ENCODE results near the gene PHF5A.

DNA sequence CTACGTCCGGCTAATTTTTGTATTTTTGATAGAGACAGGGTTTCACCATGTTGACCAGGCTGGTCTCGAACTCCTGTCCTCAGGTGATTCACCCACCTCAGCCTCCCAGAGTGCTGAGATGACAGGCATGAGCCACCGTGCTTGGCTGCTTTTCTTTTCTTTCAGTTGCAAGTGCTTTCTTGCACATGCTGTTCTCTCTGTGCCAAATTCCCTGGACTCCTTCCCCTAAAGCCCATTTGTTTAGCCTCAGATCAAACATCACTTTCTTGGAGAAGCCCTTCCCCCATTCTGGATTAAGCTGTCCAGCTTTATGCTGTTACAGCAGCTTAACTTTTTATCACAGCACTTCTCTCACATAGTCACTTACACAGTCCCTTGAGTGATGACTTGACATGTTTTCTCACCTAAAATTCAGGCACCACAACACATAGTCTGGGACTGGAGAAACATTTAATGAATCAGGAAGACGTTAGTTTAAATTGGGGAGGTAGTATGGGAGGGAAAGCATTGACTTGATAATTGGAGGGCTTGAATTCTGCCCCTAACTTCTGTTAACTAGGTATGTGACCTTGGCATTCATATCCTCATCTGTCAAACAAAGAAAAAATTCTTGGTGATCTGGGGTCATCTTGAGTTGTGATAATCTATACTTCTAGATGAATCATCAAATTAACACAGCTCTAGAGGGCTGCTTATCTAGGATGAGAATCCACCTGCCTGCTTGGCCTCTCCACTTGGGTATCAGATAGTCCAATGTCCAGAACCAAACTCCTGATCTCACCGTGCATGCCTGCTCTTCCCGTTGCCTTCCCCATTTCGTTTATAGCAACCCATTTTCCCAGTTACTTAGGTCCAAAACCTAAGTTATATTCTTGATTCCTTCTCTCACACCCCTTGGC is 18.8 kb upstream of the PHF5A start:
- TF ChIP-seq, protein P1, sequence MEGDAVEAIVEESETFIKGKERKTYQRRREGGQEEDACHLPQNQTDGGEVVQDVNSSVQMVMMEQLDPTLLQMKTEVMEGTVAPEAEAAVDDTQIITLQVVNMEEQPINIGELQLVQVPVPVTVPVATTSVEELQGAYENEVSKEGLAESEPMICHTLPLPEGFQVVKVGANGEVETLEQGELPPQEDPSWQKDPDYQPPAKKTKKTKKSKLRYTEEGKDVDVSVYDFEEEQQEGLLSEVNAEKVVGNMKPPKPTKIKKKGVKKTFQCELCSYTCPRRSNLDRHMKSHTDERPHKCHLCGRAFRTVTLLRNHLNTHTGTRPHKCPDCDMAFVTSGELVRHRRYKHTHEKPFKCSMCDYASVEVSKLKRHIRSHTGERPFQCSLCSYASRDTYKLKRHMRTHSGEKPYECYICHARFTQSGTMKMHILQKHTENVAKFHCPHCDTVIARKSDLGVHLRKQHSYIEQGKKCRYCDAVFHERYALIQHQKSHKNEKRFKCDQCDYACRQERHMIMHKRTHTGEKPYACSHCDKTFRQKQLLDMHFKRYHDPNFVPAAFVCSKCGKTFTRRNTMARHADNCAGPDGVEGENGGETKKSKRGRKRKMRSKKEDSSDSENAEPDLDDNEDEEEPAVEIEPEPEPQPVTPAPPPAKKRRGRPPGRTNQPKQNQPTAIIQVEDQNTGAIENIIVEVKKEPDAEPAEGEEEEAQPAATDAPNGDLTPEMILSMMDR (IDR thresholded peaks at IDR 0.05; ENCODE audit: poor library complexity), result no peak
- no peak for TF ChIP-seq EZH2 (IDR thresholded peaks at IDR 0.05; ENCODE audit: borderline replicate concordance)

Data from hepatocyte (in vitro differentiated cells).